M059J (cell line): Measurements from ENCODE around the gene NANOS3. TPM values are rescaled to one million over a fixed set of nuclear protein-coding genes. Genes with fewer than 3 reads are reported as not detected.

Source experiments
- DNase-seq: peaks from one replicate; pipeline ENCODE4 v3.0.0-alpha.2; 2012; ENCODE audit warnings: low read depth
- total RNA-seq: library from RNA; depleted of rRNA; stranded (reverse); fragments of >200 nt; shearing (Covaris generic); gene quantifications from 2 replicates; pipeline ENCODE4 v1.2.3, GENCODE V29; 2014; rRNA removed

The NANOS3 gene
- not detected in 2 replicates for total RNA-seq

DNA sequence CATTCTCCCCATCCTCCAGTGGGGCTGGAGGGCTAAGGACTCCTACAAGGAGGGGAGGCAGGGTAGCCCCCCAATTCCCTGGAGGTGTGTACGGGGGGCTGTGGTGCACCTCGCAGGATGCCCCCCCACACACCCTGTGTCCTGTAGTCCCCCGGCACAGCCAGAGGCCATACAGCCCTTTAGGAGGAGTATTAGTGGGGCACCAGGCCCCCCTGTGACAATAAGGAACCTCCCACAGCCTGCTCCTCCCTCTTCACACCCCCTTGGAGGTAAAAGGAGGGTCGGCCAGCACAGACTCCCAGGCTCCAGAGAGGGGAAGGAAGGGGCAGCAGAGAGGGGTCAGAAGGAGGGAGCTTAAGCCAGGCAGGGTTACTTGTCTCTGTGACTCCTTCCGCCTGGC, at the start of gene NANOS3:
TSS of gene NANOS3 (plus strand) at position 301 of the 400 bp plus-strand sequence. CDS start 115 bp downstream, outside the sequence.
- no peak for DNase-seq

DNA sequence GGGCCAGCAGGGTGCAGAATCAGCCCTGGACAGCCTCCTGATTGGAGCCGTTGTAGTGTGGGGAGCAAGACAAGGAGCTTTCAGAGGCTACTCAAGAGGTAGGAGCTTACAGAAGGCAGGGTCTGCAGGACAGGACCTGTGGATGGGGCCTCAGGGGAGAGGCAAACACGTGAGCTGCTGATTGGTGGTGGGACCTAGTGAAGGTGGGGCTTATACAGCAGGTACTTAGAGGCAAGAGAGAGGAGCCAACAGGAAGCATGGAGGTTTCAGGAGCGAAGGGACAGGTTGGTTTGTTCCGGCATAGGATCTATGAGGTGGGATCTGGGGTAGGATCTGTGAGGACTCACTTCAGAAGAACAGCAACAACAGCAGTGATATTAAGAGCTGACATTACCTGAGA, 49.3 kb upstream of the NANOS3 start:
- no peak for DNase-seq

DNA sequence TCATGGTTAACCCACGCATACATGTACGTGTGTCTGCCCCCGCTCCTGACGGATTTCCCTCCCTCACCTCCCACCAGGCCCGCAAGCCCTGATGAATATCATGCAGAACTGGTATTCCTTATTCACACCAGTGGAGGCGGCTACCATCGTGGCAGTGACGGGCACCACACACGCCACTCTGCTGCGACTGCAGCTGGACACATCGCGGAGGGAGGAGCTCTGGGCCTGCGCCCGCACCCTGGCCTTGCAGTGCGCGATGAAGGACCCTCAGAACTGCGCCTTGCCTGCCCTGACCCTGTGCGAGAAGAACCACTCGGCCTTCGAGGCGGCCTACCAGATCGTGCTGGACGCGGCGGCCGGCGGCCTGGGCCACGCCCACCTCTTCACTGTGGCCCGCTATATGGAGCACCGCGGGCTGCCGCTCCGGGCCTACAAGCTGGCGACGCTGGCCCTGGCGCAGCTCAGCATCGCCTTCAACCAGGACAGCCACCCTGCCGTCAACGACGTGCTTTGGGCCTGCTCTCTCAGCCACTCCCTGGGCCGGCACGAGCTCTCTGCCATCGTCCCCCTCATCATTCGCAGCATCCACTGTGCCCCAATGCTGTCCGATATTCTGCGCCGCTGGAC, 46.7 kb upstream of the NANOS3 start:
- no peak for DNase-seq

DNA sequence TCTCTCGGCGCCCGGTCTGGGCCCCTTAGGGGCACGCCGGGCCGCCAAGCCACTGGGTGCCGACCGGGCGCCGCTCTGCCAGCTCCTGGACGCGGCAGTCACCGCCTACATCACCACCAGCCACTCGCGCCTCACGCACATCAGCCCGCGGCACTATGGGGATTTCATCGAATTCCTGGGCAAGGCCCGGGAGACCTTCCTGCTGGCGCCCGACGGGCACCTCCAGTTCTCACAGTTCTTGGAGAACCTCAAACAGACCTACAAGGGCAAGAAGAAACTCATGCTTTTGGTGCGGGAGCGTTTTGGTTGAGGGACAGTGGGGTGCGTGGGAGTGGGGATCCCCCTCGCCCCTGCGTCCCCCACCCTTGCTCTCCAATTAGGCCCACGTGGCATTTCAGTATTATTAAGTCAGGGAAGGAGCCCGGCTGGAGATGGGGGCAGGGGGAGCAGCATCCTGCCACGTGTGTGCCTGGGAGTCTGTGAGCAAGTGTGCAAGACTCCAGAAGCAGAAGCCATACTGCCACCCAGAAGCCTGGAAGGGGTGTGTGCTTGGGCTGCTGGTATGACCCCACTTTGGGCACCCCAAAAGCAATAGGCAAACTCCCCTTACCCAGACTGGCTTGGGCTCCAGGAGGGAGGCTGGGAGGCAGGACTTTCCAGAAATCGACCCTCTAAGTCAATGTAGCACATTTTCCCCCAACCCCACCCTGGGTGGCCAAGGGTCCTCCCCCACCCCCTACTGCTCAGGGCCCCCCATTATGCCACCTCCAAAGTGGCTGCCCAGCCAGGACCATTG, 46.0 kb upstream of the NANOS3 start:
- peak; percentile 68 for DNase-seq

DNA sequence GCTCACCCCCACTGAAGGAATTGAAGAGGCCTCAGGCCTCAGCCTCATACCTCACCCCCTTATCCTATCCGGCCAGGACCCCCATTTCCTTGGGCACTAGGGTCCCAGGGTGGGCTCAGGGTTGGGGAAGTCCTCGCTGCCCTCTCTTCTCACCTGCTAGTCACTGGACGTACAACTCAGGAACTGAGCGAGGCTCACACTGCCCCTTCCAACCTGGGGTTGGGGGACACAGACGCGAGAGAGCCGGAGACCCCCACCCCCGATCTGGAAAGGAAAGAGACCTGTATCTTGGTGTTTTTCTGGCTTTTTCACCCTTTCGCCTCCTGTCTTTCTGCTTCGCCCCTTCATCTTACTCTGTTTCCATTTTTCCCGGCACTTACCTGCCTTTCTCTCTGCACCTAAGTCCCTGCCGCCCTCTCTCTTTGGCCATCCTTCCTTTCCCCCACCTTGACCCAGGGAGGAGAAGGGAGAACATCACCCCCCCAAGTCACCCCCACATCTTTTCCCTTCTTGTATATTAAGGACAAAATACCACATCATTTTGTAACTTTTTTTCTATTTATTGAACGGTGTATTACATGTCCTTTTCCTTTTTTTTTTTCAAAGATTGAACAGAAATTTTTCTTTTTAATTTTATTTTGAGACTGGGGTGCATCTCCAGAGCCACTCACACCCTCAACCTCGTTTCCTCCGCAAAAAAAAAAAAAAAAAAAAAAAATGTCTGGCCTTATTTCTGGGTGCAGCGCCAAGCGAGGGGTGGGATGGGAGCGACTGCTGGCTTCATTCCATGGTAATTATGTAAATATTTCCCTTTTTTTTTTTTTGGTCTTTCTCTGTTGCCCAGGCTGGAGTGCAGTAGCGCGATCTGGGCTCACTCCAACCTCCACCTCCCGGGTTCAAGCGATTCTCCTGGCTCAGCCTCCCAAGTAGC, 45.1 kb upstream of the NANOS3 start:
- peak; percentile 61 for DNase-seq

DNA sequence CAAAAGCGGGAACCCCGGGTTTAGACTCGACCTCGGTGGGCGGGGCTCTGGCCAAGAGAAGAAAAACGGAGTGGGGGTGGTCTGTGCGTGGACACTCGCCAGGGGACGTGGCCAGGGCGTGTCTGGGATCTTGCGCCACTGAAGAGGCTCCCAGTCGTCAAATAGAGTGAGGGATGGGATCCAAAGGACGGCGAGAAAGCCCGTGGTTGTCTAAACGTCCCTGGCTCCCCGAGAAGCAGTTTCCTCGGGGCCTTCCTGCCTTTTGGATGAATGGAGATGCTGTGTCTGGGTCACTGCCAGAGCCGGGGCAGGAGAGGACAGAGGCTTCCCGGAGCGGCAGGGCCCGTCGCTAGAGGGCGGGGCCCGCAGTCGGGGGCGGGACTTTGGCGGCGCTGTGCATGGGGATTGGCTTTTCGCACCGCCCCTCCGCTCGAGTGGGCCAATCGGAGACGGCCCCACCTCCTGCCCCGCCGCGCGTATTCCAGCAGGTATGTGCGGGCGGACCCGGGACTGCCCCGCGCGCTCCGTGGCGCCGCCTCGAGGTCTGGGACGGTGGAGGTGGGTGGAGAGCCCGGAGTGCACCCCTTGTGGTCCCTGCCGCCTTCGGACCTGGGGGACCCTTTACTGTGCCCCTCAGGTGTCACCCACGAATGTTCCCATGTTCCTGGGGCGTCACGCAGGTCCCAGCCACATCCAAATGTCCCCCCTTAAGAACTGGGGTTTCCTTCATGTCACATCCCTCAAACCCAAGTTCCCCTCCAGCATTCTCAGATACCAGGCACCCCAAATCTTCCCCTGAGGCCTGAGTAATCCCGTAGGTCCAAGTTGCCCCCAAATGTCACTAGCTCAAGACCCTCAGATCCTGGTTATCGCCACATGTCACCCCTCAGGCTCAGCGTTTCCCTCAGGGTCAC, 43.3 kb upstream of the NANOS3 start:
- DNase-seq: peak; percentile 89

DNA sequence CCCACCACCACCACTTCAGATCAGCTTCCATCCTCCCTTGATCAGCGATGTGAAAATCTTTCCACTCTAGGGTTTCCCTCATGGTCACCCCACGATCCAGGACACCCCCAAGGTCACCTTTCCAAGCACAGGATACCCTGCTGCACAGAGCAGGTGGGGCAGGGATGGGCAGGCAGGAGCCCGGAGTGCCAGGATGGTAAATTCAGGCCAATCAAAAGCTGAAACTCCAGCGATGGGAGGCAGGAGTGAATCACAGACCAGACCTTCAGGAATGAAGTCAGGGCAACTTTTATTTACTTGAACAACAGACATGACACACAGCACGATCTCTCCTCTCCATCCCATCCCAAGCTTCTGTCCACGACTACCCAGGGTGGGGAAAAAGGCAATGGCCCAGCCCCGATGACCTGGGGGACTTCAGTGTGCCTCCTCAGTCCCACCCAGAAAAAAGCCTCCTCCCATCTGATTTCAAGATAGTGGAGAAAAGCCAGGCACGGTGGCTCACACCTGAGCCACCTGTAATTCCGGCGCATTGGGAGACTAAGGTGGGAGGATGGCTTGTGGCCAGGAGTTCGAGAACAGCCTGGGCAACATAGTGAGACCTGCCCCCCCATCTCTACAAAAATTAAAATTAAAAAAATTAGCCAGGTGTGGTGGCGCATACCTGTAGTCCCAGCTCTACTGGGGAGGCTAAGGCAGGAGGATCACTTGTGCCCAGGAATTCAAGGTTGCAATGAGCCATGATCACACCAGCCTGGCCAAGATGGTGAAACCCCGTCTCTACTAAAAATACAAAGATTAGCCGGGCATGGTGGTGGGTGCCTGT, 42.5 kb upstream of the NANOS3 start:
- peak; percentile 87 for DNase-seq

DNA sequence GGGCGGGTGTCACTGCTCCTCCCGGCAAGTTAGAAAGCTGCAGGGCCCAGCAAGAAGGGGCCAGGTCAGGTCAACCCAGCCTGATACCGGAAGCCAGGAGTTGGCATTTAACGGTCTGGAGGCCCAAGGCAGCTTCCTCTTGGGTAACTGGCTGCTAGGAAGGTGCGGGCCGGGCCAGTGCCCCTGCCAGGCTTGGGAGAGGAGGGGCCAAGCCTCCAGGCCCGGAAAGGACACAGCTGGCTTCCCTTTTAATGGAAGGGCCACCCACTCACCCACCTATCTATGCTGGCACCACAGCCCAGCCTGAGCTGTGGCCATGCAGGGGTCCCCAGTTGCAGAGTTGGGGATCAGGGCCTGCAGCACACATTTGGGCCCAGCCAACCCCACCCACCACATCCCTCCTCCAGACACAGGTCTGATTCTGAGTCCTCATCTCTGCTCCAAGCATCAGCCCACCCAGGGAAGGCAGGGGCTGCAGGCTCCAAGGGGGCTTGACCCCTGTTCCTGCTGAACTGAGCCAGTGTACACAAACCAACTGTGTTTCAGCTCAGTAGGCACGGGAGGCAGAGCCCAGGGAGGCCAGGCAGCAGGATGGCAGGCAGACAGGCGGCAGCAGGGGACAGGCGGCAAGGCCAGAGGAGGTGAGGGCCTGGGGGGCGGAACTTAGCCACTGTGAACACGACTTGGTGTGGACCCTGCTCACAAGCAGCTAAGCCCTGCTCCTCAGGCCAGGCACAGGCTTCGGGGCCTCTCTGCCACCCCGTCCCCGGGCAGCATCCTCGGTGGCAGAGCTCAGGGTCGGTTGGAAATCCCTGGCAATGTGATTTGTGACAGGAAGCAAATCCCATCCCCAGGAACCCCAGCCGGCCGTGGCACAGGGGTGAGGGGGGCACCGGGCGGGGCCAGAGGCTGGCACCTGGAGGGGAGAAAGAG, 40.9 kb upstream of the NANOS3 start:
- peak; percentile 68 for DNase-seq

DNA sequence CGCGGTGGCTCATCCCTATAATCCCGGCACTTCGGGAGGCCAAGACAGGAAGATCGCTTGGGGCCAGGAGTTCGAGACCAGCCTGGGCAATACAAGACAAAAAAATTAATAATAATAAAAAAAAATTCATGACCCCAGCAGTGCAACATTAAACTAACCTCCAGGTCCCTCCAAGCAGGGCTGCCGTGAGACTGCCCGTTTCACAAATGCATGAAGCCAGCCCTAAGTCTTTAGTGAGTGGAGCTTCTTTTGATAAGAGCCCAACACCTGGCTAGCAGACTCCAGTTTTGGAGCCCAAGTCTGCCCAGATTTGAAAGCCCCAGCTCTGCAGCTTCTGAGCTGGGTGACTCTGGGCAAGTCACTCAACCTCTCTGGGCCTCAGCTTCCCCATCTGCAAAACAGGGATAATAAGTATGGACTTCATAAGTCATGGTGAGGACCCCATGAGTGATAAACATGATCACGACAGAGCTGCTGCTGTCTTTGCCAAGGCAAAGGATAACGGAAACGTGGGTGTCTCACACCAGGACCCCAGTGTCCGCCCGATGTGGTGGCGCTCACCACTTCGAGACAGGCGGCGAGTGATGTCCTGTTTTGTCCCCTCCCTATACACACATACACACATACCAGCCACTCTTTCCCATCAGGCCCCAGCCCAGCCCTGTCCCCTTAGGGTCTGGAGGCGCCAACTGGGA, 38.4 kb upstream of the NANOS3 start:
- DNase-seq: no peak

DNA sequence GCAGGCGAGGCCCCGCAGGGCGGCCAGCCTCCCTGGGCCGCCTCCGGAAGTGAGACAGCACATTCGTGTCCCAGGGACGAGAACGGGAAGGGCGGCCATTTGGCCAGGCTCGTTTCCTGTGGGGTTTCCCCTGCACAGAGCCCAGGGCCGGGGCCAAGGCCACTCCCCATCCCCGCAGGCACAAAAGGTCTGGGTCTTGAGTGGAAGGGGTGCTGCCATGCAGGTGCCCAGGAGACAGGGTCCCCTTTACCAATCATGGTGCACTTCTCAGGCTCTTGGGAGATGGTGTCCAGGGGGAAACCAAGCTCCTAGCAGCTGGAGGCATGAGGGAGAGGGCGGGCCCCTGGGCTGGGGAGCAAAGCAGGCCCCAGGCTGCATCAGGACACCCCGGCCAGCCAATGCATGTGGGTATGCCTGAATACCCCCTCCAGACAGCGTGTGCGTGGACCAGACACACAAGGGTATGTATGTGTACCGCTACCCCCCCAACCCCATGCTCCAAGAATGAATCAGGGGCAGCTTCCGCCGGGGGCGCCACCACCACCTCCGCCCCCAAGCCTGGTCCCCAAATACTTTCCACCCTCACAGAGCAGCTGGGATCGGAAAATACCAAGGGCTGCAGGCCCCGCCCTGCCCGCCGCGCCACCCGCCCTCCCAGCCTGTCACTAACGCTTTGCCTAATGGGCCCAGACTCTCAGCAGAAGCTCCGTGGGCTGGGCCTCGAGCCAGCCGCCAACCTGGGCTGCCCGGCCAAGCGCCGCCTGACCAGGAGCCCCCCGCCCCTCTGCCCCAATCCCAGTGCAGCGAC, 37.6 kb upstream of the NANOS3 start:
- peak; percentile 91 for DNase-seq

DNA sequence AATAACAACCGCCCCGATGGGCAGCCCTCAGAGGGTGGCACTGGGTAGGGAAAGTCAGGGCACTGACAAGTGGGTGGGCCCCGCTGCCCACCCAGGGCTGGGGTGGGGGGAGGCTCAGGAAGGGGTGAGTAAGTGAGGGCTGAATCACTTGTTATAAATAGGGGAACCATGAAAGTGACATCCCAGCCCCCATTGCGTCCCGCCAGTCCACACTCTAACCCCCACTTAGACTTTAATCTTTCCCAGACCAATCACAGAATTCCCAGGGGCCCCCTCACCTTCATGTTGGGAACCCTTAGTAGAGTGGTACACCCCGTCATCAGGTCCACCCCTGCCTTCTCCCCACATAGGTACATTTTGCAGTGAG, 37.0 kb upstream of the NANOS3 start:
- DNase-seq: no peak

DNA sequence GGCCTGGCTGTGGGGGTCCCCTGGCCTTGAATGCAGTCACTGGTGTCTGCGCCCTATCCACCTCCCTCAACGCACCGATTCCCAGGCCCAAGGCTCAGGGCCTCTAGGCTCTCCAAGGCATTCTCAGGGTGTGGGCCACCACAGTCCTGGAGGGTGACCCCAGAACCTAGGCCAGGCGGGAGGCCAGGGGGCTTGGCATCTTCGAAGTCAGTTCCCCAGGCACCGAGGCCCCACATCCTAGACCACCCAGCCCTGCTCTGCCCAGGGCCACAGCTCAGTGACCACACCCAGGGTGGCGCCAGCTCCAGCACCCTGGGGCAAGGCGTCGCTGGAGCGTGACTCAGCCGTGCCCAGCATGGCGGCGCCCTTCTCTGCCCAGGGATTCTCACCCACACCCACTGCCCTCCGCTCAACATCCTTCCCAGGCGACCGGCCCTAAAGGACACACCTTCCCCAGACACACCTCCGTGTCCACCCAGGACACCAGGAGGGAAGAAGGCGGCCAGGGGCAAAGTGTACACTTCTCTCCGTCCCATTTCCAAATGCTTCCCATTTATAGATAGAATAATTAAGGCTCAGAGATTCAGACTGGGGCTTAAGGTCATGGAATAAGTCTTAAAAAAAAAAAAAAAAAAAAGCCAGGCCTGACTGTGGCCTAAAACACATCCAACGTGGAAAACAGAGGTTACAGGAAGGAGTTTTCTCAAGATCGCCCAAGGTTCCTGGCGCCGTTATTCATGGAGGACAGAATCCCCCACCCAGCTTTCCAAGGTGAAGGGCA, 36.4 kb upstream of the NANOS3 start:
- peak; percentile 88 for DNase-seq

DNA sequence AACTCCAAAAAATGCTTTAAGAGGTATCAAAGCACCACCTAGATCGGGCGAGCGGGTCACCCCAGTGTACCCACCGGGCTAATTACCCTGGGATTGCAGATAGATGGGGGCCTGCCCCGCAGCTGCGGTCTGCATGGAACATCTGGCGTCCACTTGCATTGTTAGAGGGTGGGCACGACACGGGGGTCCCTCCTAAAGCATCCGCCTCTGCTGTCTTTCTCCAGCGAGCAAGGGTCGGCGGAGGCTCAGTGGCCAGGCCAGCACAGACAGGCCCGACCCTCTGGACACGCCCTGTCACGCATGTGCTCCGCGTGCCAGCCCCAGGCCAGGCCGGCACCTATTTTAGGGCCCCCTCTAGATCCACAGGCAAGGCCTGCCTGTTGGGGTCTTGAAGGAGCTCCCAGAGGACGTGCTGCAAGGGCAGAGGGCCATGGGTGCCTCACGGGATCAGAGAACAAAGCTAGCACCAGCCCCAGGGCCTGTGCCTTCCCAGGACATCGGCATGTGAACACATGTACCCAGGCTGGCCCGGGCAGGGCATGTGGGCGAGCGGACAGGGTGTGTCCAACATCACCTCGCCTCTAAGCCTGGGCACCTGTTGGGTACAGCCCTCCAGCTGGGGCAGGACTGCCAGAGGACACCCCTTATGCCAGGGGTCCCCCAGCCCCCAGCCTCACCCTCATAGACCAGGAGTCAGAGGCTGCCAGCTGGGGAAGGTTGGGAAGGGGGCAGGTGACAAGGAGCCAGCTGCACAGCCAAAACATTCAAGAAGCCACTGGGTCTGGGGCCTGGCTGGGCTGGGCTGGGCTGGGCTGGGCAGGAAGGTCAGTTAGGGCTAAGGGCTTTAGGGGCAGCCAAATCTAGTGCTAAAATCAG, 35.6 kb upstream of the NANOS3 start:
- DNase-seq: peak; percentile 63

DNA sequence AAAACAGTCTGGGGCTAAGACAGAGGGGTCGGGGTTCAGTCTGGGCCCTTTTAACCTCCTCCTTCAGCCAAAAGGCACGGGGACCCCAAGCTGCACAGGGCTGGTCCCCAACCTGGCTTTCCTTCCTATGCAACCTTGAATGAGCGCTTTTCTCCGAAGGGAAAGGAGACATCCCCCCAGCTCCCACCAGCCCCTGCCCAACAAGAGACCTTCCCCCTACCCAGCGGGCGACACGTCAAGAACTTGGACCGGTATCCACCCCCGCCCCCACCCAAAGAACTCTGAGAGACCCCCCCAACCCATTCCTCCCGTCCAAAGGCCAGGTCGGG, 35.0 kb upstream of the NANOS3 start:
- DNase-seq: no peak

DNA sequence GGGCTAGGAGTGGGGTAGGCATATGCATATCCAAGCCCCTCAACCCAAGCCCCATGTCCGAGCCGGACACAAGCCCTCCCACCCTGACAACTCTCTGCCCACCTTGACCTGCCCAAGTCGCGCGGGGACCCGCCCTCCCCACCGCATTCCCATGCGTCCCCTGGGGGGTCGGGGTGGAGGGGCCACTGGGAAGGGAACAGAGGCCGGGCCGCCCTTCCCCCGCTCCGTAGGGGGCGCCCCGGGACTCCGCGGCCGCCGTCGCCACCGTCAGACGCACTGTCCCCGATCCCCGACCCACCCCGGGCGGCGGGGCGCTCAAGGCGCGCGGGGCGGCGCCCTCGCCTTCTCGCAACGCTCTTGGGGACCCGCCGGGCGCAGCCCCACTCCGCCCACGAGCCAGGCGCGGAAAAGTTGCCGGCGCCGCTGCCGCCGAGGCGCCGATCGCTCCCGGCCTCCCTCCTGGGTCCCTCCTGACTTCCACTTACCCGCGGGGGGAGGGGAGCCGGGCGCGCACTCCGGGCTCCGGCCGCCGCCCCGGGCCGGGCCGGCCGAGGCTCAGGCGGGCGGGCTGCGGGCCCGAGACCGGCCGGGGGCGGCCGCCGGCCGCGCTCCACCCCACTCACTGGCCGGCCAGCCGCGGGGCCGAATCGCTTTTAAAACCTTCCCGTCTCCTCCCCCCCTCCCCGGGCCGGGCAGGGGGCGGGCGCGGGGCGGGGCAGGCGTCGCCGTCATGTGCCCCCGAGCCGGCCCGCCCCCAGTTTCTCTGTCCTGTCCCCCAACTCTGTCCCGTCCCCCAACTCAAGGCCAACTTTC, 34.4 kb upstream of the NANOS3 start:
- peak; percentile 85 for DNase-seq
